Measurements from ENCODE around the gene MYH6.

The MYH6 gene

DNA sequence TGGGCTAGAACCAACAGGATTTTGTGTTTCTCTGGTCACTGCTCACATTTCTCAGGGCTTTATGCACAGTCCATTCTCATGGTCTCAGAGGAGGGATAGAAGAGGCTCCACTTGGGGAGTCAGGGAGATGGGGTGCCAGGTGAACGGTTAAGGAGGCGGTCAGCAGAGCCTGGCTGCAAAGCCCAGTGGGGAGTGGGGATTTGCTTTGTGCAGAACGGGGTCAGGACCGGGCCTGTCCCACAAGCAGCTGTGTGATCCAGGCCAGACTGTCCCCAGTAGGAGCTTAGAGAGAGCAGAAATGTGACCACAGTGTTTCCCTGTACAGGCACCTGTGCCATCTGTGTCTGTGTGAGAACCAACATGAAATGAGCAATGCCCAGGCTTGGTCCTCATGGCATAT is 27.1 kb downstream of the MYH6 start:
- H3K4me3 ChIP-seq (ENCODE audit: low read length): no peak overlapping the region
- TF ChIP-seq, protein P1, sequence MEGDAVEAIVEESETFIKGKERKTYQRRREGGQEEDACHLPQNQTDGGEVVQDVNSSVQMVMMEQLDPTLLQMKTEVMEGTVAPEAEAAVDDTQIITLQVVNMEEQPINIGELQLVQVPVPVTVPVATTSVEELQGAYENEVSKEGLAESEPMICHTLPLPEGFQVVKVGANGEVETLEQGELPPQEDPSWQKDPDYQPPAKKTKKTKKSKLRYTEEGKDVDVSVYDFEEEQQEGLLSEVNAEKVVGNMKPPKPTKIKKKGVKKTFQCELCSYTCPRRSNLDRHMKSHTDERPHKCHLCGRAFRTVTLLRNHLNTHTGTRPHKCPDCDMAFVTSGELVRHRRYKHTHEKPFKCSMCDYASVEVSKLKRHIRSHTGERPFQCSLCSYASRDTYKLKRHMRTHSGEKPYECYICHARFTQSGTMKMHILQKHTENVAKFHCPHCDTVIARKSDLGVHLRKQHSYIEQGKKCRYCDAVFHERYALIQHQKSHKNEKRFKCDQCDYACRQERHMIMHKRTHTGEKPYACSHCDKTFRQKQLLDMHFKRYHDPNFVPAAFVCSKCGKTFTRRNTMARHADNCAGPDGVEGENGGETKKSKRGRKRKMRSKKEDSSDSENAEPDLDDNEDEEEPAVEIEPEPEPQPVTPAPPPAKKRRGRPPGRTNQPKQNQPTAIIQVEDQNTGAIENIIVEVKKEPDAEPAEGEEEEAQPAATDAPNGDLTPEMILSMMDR (IDR thresholded peaks at IDR 0.05; ENCODE audit: insufficient read depth, low read depth, low read length, missing control alignments): no peak
- no peak for DNase-seq (ENCODE audit: low read depth)

DNA sequence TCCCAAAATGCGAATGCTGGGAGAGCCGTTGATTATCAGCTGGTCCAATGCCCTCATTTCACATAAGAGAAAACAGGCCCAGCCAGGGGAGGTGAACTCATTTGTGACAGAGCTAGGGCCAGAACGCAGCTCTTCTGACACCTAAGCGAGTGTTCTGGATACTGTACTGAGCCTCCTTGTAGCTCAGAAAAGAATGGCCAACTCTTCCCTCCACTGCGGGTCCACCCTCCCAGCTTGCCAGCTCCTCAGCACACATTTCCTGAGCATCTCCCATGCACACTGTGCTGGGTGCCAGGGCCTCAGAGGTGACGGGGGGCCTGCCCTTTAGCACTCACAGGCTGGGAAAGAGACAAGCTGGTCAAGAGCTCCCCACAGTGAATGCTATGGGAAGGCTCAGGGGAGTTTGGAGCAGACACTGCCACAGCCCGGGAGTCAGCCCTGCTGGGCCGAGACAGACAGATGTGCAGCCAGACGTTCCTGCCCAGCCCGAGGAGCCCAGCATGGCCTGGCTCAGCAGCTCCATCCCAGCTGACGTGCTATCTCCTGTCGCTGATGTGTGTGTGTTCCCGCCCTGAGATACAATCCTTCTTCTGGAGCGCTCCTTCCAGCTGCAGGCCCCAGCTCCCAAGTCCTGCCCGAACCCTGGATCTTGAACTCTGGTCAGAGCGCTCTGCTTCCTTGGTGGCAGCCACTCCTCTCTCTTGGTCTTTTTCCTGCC is 27.7 kb downstream of the MYH6 start:
- H3K4me3 ChIP-seq (ENCODE audit: low read length): no peak overlapping the region
- TF ChIP-seq, protein P1 (IDR thresholded peaks at IDR 0.05; ENCODE audit: insufficient read depth, low read depth, low read length, missing control alignments): no peak
- DNase-seq (ENCODE audit: low read depth): no peak

DNA sequence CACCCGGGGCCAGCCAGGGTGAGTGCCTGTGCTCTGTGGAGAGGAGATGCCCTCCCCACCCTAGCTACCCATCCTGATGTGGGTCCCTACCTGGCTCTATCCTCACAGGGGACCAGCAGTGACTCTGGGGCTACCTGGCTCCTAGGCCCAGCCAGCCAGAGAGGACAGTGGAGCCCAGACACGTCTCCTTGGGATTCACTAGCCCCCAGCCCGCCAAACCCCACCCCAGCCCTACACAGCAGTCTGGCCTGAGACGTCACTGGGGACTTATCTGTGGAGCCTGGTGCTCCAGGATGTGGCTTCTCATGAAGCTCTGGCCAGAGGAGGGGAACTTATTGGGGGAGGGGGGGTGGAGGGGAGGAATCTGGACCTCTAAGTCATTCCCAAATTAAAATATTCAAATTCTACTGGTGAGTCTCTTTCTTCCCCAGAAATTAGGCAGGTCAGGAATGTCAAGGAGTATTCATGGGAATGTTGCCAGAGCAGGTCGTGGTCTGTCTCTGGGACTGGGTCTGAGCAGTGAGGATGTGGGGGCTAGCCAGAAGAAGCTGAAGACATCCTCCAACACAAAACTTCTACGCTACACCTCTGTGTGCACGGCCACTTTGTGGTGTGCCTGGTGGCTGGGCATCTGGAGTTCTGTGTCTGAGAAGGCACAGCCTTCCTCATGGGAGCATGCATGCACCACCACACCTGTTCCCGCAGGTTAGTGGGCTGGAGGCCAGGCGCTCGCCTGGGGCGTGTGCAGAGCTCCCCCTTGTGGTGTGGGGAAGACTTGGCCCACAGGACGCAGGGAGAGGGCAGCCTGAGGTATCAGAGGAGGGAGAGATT is 28.5 kb downstream of the MYH6 start:
- peak; percentile 78 for DNase-seq (ENCODE audit: low read depth)
- no peak overlapping the region for H3K4me3 ChIP-seq (ENCODE audit: low read length)
- TF ChIP-seq, protein P1 (IDR thresholded peaks at IDR 0.05; ENCODE audit: insufficient read depth, low read depth, low read length, missing control alignments): peak; percentile 98

DNA sequence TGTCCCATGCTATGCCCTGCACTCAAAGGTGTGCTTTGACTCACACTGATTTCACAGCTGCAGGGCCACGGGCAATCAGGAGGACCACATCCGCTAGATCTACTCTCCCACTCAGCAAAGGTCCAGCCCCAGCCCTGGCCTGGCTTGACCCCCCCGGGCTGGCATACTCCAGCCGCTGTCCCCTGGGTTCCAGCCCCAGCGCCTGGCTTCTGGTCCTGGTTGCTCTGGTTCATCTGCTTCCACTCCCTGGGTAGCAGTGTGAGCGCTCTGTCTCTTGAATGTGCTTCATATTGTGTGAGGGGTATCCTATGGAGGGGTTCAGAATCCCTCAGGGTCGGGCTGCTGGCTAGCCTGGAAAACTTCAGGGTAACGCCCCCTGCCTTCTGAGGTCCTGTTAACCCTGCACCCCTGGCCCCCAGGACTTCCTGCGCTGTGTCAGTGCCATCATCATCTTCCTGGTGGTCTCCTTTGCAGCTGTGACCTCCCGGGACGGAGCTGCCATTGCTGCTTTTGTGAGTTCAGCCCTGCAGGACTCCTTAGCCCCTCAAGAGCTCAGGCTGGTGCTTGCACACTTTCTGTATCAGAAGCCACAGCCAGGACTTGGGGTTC is 29.4 kb downstream of the MYH6 start:
- TF ChIP-seq, protein P1 (IDR thresholded peaks at IDR 0.05; ENCODE audit: insufficient read depth, low read depth, low read length, missing control alignments): no peak

DNA sequence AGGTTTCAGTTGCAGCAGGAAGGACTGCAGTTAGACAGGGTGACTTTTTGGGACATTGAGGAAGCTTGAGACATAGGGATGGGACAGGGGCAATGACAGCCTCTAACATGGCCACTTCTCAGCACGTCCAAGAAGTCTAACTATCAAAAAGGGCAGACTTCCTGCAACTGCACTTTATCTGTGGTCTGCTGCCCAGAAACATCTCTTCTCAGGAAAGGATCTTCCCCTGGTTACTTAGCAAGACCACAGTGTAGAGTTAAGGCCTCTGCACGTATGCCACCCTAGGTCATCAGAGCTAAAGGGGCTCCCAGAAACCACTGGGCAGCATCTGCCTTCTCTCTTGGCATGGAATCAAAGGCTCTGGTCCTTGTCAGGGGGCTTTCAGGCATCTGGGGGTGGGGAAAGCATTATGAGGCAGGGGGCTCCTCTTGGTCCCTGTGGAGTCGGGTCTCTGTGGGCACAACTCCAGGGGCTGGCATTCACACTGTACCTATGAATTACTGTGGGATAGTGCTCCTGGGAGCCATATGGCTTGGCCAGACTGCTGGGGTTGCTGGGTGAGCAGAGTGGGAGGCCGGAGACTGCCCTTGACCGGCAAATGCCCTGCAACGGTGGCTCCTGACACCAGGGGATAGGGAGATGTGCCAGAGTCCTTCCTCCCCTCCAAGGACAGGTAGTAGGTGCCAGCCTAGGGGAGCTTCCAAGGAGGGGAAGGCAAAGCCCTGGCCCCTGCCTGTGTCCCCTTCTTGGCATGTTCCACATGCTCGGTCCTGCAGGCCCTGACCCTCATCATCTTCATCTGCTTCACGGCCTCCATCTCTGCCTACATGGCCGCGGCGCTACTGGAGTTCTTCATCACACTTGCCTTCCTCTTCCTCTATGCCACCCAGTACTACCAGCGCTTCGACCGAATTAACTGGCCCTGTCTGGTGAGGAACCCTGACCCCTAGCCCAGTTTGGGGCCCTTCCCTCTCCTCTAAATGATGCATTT is 30.2 kb downstream of the MYH6 start:
- DNase-seq (ENCODE audit: low read depth): no peak
- no peak overlapping the region for H3K4me3 ChIP-seq (ENCODE audit: low read length)
- TF ChIP-seq, protein P1 (IDR thresholded peaks at IDR 0.05; ENCODE audit: insufficient read depth, low read depth, low read length, missing control alignments): no peak

More for the DNA sequence above, 29.4 kb downstream of the MYH6 start:
- no peak overlapping the region for H3K4me3 ChIP-seq (ENCODE audit: low read length)
- DNase-seq (ENCODE audit: low read depth): no peak

DNA sequence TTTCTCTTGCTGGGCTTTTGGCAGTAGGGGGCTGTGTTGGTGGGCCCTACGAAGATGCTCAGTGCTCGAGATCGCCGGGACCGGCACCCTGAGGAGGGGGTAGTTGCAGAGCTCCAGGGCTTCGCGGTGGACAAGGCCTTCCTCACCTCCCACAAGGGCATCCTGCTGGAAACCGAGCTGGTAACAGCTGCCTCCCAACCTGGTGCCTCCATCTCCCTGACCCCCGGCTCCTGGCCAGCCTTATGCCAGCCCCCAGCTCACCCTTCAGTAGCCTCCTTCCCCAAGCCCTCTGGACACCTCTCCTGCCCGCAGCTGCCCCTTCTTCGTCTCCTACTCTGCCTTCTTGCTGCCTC is 30.9 kb downstream of the MYH6 start:
- no peak for DNase-seq (ENCODE audit: low read depth)
- TF ChIP-seq, protein P1 (IDR thresholded peaks at IDR 0.05; ENCODE audit: insufficient read depth, low read depth, low read length, missing control alignments): no peak
- H3K4me3 ChIP-seq (ENCODE audit: low read length): no peak overlapping the region
